GM12872 (cell line): ENCODE measurements around the gene TAAR5.

Source experiments
- TF ChIP-seq, protein P1 (sequence below): IDR thresholded peaks from 3 replicates; pipeline ENCODE4 v1.5.1; 2011; ENCODE audit warnings: low read depth, mild to moderate bottlenecking, low read length, moderate library complexity; ENCODE audit not compliant: insufficient read depth

Gene TAAR5

DNA sequence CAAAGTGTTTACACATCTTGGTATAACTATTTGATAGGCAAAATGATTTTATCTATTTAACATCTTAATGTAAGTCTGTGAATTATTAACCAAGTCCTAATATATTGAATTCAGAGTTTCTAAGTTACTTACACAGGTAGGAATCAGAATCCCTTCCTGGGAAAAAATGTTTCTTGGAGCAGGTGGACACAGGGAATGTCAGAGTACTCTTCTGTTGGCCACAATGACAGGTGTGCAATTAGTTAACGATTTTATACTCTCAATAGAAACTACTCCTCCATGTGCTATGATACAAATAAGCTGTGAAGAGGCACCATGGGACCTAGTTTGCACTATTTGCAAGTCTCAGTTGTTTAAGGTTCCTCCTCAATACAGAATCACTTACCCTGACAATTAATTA is 821 bp upstream of the TAAR5 start:
- TF ChIP-seq, protein P1, sequence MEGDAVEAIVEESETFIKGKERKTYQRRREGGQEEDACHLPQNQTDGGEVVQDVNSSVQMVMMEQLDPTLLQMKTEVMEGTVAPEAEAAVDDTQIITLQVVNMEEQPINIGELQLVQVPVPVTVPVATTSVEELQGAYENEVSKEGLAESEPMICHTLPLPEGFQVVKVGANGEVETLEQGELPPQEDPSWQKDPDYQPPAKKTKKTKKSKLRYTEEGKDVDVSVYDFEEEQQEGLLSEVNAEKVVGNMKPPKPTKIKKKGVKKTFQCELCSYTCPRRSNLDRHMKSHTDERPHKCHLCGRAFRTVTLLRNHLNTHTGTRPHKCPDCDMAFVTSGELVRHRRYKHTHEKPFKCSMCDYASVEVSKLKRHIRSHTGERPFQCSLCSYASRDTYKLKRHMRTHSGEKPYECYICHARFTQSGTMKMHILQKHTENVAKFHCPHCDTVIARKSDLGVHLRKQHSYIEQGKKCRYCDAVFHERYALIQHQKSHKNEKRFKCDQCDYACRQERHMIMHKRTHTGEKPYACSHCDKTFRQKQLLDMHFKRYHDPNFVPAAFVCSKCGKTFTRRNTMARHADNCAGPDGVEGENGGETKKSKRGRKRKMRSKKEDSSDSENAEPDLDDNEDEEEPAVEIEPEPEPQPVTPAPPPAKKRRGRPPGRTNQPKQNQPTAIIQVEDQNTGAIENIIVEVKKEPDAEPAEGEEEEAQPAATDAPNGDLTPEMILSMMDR: no peak

DNA sequence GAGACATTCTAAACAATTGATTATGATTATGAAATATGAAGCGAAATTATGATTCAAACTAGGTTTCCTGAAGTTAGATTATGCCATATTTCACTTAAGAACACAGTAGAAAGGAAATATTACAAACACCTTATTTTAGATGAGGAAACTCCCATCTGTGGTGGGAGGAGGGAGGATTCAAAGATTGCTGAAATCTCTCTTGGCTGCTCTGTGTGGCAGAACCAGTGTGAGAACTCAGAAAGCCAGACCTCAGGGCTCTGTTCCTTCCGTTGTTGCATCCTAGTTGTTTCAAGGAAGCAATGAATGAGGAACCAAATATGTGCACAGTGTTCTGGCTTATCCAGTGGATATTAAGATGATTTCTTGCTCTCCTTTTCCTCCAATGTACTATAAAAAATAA is 2.1 kb downstream of the TAAR5 start:
- TF ChIP-seq, protein P1: no peak

DNA sequence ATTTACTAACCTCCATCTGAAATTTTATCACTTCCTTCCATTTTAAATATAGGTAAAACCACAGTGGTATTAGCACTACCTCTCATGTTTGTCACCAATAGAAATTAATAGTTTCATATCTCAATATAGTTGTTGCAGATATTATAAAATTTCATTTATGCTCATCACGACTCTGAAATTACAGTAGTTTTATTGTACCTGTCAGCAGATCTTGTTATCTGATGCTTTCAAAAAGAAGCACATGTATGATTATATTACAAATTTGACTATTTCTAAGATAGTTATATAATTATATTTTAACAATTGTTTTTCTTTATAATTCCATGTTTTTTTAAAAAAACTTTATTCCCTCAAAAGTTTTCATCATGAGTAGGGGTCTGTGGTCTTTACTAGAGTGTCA is 4.8 kb downstream of the TAAR5 start:
- TF ChIP-seq, protein P1: no peak

DNA sequence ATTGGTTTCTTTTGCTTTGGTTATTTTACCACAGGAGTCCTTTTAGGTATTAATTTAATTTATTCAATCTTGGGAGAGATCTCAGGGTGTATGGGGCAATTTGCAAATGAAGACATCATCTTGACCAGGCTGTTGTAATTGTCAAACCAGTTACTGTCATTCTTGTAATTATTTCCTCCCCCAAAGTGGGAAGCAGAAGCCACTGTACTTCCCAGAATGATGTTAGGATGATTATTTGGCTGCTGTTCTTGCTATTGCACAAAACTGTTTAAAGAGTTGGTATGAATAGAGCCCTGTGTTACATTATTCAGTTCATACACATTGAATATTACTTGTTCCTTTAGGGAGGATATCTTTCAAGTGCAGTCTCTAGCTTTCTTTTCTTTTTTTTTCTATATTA is 17.8 kb downstream of the TAAR5 start:
- TF ChIP-seq, protein P1: no peak

DNA sequence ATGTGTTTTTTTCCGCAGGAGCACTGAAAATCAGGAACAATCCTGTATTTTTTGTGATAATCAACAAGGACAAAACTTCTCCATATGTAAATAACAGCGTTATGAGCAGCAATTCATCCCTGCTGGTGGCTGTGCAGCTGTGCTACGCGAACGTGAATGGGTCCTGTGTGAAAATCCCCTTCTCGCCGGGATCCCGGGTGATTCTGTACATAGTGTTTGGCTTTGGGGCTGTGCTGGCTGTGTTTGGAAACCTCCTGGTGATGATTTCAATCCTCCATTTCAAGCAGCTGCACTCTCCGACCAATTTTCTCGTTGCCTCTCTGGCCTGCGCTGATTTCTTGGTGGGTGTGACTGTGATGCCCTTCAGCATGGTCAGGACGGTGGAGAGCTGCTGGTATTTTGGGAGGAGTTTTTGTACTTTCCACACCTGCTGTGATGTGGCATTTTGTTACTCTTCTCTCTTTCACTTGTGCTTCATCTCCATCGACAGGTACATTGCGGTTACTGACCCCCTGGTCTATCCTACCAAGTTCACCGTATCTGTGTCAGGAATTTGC is 19.2 kb downstream of the TAAR5 start, which contains the start of gene TAAR6:
TAAR6 (plus strand) TSS at position 102 of the 557 bp plus-strand sequence; CDS start at position 102, 0 bp downstream.
- TF ChIP-seq, protein P1: no peak

DNA sequence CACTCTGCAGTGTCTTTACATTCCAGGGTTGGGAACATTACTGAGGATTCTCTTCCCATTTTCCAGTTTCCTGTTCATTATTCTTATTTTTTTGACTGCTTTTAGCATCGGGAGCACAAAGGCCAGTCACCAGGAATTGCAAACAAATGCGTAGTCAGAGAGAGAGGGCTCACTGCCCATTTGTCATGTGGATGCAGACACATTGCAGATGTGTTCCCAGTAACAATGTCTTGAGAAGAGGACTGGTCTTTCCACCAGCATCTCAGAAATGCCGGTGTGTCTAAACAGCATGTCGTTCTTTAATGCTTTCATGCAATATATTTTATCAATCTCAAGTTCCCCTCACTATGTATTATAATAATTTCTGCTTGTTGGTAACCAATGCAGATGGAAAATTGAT is 20.4 kb downstream of the TAAR5 start:
- TF ChIP-seq, protein P1: no peak

DNA sequence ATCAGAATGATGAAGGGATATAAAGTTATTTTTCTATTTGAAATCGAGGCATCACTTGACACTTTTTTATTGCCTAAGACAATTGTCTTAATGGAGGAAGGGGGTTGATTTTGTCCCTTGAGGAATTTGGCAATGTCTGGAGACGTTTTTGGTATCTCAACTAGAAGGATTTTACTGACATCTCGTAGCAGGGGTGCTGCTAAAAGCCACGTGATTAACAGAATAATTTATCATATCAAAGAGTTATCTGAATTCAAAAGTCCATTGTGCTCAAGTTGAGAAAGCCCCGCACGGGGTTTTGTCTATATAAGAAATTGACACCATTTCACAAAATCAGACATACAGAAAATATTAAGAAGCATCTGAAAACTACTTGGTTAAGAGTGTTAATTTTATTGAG is 20.9 kb downstream of the TAAR5 start:
- TF ChIP-seq, protein P1: no peak
